Esophagus mucosa (tissue), 1 donor: ENCODE data around the gene DHRS7B. TPM values are rescaled to one million over a fixed set of nuclear protein-coding genes. Genes with fewer than 3 reads are reported as not detected.

ENCODE experiments used
- ATAC-seq: fragments of 200-7000 bp; cut with Tn5 transposase; one replicate; pipeline ENCODE4 v1.9.1; 2020
- total RNA-seq: library from RNA; stranded (reverse); gene quantifications from one replicate; pipeline ENCODE4 v1.2.4, GENCODE V29; 2023
- donor health status: DM: yes; HTN: yes; CAD: no.

Gene DHRS7B
- total RNA-seq, 1 donor from 2014 or later: 7.5 TPM

- ATAC-seq: no peak
These were observed 31.0 kb downstream of the DHRS7B start for GRCh38 chr17:21157586-21158370.

- no peak for ATAC-seq
These were observed 33.6 kb downstream of the DHRS7B start for GRCh38 chr17:21160401-21160800.

- ATAC-seq: no peak
These were observed 35.0 kb downstream of the DHRS7B start for GRCh38 chr17:21161498-21162393.

- no peak for ATAC-seq
These were observed 35.6 kb downstream of the DHRS7B start for GRCh38 chr17:21162394-21162775.

GRCh38 chr17:21163101-21163500, 36.3 kb downstream of the DHRS7B start:
- no peak for ATAC-seq

- no peak for ATAC-seq
These were observed 37.5 kb downstream of the DHRS7B start for GRCh38 chr17:21164216-21164615.

DNA sequence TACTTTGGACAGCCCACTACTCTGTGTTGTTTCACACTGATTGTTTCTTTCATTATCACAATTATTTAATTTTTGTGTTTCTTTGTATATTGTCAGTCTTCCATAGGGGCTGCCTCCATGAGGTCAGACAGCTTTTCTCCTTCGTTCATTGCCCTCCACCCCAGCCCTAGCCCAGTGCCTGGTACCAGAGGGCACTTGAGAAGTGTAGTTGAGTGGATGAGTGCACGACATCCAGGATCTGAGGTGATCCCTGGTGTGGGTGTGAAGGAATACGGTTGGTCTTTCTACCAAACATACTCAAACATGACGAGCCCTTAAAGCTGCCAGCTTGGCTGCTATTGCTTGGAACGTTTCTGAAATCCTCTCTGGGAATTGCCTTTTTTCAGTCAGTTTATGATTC, 37.9 kb downstream of the DHRS7B start:
- ATAC-seq: no peak

- no peak for ATAC-seq
These were observed 39.3 kb downstream of the DHRS7B start for GRCh38 chr17:21165922-21166594.

- no peak for ATAC-seq
These were observed 39.9 kb downstream of the DHRS7B start for GRCh38 chr17:21166595-21167210.

DNA sequence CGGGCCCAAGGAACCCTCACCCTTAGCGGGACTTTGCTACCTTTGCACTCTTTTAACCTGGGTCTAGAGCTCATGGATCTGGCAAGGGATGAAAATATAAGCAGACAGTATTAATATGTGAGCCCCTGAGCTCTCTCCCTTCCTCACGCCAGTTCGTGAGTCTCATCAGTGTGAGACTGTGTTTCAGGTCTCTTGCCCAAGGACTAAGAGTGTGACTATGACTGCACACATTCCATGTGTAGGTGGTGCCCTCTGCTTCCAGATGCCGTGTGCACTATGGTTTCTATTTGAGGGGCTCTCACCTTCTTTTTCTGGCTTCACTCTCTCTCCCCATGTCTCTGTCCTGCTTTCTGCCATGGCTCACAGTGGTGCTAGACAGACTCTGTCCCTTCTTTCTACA, 40.5 kb downstream of the DHRS7B start:
- no peak for ATAC-seq

DNA sequence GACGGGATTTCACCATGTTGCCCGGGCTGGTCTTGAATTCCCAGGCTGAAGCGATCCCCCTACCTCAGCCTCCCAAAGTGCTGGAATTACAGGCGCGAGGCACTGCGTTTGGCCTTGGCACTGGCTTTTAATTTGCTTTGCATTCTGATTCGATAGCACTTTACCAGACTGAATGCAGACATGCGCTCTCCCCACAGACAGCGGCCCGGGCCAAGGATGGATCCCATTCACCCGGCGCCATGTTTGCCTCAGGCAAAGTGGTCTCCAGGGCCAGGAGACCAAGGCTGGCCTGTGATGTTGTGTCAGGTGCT, 41.7 kb downstream of the DHRS7B start:
- ATAC-seq: no peak

- ATAC-seq: no peak
These were observed 42.7 kb downstream of the DHRS7B start for GRCh38 chr17:21169496-21169895.

DNA sequence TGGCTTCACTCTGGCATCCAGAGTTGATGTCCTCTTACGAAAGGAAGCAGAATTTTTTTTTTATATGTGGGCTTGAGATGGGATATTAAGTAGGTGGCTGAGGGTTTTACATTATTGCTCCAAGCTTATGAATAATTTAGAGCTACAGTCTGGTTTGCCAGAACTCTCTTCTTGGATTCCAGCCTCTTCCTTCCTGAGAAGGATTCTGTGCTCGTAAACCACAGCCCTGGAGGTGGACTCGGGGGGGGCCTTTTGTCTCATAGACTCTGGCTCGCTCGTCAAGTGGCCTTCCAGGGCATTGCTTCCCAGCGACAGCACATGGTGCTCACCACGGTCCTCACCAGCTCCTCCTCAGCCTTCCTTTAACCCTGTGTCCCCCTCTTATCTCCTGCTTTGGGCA, 44.0 kb downstream of the DHRS7B start:
- no peak for ATAC-seq

GRCh38 chr17:21171309-21171922, 44.7 kb downstream of the DHRS7B start:
- ATAC-seq: no peak

DNA sequence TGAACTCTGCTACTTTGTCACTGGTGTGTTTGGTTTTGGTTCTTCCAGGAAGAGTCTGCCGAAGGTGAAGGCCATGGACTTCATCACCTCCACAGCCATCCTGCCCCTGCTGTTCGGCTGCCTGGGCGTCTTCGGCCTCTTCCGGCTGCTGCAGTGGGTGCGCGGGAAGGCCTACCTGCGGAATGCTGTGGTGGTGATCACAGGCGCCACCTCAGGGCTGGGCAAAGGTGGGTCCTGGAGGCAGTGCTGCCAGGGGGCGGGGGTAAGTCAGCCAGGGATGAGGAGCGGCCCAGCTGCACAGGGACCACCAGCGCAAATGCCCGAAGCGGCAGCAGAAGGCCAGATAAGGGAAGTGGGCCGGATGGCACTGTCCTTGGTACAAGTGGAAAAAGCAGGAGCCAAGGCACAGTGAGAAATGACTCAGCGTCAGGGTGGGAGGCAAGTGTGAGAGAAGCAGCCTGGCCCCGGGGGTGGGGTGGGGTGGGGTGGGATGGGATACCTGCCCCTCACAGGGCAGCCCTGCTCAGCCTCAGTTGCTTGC, 45.3 kb downstream of the DHRS7B start:
- ATAC-seq: no peak

GRCh38 chr17:21172846-21173245, 46.1 kb downstream of the DHRS7B start:
- no peak for ATAC-seq

DNA sequence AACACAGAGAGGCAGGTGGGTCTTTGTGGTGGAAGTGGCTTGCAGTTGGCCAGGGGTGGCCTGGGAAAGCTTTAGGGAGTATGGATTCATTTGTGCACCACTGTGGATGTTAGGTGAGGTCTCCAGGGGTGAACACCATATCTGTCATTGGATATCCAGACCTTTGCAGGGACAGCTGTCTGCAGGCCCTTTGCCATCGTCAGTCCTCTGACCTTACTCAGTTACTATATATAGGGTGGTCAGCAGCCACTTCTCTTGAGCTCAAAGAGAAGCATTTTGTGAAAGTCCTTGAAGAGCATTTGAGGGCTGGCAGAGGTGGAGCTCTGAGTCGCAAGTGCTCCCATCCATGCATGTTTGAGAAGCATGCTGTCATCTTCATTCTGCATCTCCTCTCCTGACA, 46.8 kb downstream of the DHRS7B start:
- ATAC-seq: no peak

GRCh38 chr17:21174186-21174585, 47.4 kb downstream of the DHRS7B start:
- no peak for ATAC-seq

GRCh38 chr17:21174713-21175112, 47.9 kb downstream of the DHRS7B start:
- ATAC-seq: no peak

DNA sequence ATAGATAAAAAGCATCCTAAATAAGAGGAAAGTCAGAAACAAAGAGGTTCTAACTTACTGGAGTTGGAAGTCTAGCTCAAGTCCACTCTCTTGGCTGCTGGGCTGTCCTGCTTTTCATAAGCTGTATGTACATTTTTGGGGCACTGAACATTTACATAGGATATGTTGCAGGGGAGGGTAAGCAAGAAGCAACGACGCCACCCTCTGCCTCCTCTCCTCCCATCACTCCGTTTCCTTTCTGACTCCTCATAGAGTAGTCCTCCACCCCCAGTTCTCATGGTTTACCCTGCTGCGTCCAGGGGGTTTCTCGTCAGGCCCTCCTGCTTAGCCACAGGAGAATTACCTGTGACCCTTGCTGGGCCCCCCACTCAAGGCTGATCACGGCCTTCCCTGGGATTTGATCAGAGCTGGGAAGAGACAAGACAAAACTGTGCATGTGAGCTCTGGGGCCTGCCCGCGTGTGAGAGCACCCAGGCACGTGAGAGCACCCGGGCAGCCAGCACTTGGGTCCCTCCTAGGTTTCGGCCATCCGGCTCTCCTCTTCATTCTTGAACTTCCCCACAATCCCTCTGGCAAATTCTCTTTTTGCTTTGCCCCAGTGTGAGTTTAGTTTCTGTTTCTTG, 50.1 kb downstream of the DHRS7B start:
- no peak for ATAC-seq

- no peak for ATAC-seq
These were observed 50.6 kb downstream of the DHRS7B start for GRCh38 chr17:21177401-21177800.
